GM18502 (cell line): Measurements from ENCODE around the gene CHRNG.

Experiments used
- ATAC-seq: cut with Tn5 transposase; IDR thresholded peaks from one replicate; pipeline ENCODE4 v1.9.1; 2021; ENCODE audit warnings: mild to moderate bottlenecking; ENCODE audit not compliant: unreplicated experiment, poor library complexity

The CHRNG gene

GRCh38 chr2:232504438-232504837 lies 35.1 kb upstream of the CHRNG start:
- no peak for ATAC-seq

- no peak for ATAC-seq
Observed at GRCh38 chr2:232505856-232506255, 33.6 kb upstream of the CHRNG start.

- ATAC-seq = no peak
Observed at GRCh38 chr2:232506709-232507108, 32.8 kb upstream of the CHRNG start.

GRCh38 chr2:232508251-232508650 lies 31.2 kb upstream of the CHRNG start:
- no peak for ATAC-seq

- ATAC-seq = no peak
Observed at GRCh38 chr2:232511336-232511890, 28.1 kb upstream of the CHRNG start.

- ATAC-seq = no peak
Observed at GRCh38 chr2:232512602-232513001, 26.9 kb upstream of the CHRNG start.

GRCh38 chr2:232513353-232513752 lies 26.1 kb upstream of the CHRNG start:
- ATAC-seq = no peak

GRCh38 chr2:232515639-232516038 lies 23.9 kb upstream of the CHRNG start:
- ATAC-seq = no peak

GRCh38 chr2:232516551-232516950 lies 22.9 kb upstream of the CHRNG start:
- ATAC-seq = no peak

GRCh38 chr2:232518844-232519243 lies 20.6 kb upstream of the CHRNG start:
- ATAC-seq = no peak

- ATAC-seq = no peak
Observed at GRCh38 chr2:232519581-232520438, 19.7 kb upstream of the CHRNG start, which contains the start of gene PRSS56. Gene PRSS56 (plus strand): TSS chr2:232520388. CDS start chr2:232520599, 211 bp downstream.

- no peak for ATAC-seq
Observed at GRCh38 chr2:232520489-232520888, 19.0 kb upstream of the CHRNG start.

- no peak for ATAC-seq
Observed at GRCh38 chr2:232521098-232521497, 18.4 kb upstream of the CHRNG start.

- ATAC-seq = no peak
Observed at GRCh38 chr2:232521959-232522622, 17.4 kb upstream of the CHRNG start.

GRCh38 chr2:232522623-232523401 lies 16.7 kb upstream of the CHRNG start:
- no peak for ATAC-seq

GRCh38 chr2:232523402-232523681 lies 16.1 kb upstream of the CHRNG start:
- no peak for ATAC-seq

GRCh38 chr2:232523682-232524597 lies 15.6 kb upstream of the CHRNG start:
- no peak for ATAC-seq

GRCh38 chr2:232524771-232525170 lies 14.7 kb upstream of the CHRNG start:
- no peak for ATAC-seq

- ATAC-seq = no peak
Observed at GRCh38 chr2:232525199-232525598, 14.3 kb upstream of the CHRNG start.
